ENCODE results near the gene SKAP1.
"Not testable (repeated sequence)": the region's sequence is repeated elsewhere in the genome, so short reads cannot be mapped to it uniquely, and the experiment has no call there.

The SKAP1 gene

DNA sequence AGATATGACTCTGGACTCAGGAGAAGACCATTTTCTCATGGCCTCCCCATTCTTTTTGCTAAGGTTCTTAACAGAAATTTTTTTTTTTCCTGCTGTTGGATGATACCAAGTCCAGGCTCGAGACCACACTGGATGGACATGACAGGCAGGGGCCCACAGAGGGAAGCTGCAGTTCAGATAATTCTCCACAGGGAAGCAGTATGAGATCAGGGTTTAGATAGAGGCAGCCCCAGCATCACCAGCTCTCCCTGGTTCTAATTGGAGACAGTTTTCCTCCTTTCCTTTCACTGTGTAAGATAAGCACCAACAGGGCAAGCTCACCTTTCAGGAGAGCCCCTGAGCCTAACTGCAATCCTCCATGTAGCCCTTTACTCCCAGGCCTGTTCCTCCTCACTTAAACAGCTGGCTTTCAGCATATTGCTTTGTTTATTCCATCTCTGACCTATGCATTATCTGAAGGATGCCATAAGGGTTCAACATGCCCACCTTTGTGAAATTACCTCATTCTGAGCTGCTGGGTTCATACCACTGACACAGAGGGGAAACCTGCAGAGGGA, 214.4 kb downstream of the SKAP1 start:
- no peak for DNase-seq (ENCODE audit: low read depth in 2 of 2, low spot score in 1 of 2)

DNA sequence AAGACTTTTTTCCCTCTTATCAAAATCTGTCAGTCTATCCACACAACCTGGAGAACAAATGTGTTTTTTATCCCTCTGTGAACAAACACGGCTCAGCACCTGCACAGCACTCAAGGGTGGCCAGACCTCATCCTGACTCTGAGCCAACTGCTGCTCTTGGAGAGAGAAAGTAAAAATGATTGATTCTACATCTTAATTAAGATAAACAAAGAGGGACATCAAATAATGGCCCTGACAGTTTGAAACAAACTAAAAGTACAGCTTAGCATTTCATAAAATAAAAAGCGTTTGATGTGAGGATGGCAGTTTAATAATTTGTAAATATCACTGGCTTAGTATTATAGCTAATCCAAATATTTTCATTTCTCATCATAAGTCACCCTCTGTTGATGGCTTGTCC, 216.2 kb downstream of the SKAP1 start:
- DNase-seq (ENCODE audit: low read depth in 2 of 2, low spot score in 1 of 2): no peak

GRCh38 chr17:48211787-48212186, 218.2 kb downstream of the SKAP1 start:
- no peak for DNase-seq (ENCODE audit: low read depth in 2 of 2, low spot score in 1 of 2)

- no peak for DNase-seq (ENCODE audit: low read depth in 2 of 2, low spot score in 1 of 2)
These were observed 219.0 kb downstream of the SKAP1 start for GRCh38 chr17:48211011-48211410.

DNA sequence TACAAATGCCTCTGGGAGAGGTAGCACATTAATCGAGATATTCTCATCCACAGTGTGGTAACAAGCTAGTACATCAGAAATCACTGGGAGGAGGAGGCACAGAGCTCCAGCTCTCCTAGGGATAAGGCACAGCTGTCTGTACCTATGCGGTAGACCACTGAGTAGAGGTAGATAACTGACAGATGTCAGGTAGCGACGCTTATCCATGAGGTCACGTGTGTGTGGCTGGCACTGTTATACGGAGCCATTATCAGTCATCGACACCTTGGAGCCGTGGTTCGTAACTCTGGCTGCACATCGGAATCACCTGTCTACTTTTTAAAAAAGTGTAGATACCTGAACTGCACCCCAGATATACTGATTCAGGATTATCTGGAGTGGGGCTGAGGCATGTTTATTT, 220.0 kb downstream of the SKAP1 start:
- no peak for DNase-seq (ENCODE audit: low read depth in 2 of 2, low spot score in 1 of 2)

GRCh38 chr17:48207776-48208544, 222.1 kb downstream of the SKAP1 start:
- DNase-seq (ENCODE audit: low read depth in 2 of 2, low spot score in 1 of 2): no peak

DNA sequence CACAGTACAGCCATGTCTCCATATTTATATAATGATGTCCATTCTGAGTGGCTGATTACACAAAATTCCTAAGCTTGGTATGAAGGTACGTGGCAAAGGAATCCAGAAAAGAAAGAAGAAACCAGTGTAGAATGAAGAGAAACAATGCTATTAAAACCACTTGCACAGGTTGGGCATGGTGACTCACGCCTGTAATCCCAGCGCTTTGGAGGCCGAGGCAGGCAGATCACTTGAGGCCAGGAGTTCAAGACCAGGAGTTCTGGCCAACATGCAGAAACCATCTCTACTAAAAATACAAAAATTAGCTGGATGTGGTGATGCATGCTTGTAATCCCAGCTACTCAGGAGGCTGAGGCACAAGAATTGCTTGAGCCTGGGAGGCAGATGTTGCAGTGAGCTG, 223.0 kb downstream of the SKAP1 start:
- not testable (repeated sequence) for DNase-seq (ENCODE audit: low read depth in 2 of 2, low spot score in 1 of 2)

GRCh38 chr17:48202959-48203358, 227.1 kb downstream of the SKAP1 start:
- DNase-seq (ENCODE audit: low read depth in 2 of 2, low spot score in 1 of 2): no peak

DNA sequence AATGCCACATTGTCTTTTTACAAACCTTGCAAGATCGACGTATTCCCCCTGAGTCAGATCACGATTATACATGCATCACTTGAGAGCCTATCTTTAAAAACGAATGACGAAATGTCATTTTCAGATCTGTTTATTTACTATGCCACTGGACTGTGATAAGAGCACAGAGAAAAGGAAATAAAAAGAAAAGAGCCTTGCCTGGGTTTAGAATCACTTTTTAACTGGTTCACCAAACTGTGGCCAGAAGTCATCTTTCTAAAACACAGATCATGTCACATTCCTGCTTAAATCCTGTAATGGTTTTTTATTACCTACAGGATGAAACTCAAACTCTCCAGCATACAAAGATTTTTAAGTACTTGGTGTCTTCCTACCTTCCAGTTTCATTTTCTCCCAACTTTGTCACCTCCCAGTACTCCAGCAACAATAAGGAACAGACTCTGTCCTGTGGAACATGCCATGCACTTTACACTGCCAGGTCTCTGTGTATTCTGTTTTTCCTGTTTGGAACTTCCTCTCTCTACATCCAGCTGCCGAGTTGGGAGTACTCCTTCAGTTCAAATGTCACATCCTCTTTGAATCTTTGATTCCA, 231.0 kb downstream of the SKAP1 start:
- no peak for DNase-seq (ENCODE audit: low read depth in 2 of 2, low spot score in 1 of 2)

DNA sequence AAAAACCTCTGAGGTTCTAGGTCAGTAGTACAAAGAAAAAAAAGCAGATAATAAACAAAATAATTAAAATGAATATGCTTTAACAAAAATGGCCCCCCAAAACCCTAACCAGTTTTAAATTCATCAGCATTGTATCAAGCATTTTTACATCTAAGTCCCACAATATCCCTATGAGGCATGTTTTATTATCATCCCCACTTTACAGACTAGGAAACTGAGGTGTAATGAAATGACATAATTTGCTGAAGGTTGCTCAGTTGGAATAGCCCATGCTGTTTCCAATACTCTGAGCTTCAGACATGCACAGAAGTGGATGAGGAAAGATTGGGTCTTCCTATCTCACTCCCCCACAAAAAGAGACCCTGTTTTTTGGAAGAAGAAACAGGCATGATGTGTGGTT, 234.1 kb downstream of the SKAP1 start:
- DNase-seq (ENCODE audit: low read depth in 2 of 2, low spot score in 1 of 2): no peak

DNA sequence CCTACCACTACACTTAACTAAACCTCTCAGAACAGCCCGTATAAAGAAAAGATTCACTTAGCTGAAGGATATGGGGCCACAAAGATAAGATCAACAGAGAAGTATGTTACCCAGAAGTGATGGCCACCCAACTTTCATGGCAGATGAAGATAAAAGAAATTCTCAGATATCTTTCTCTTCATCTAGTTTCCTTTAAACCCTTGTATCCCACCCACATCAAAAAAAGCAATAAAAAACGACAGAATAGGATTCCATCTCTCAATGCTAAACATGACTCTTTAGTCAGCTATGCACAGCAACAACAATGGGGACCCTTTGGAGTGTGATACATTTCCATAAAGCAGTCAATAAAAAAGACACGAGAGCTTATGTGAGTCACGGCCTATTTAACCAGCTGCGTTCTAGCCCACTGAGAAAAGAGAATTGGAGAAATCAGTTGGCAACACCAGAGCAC, 235.9 kb downstream of the SKAP1 start:
- DNase-seq (ENCODE audit: low read depth in 2 of 2, low spot score in 1 of 2): no peak

DNA sequence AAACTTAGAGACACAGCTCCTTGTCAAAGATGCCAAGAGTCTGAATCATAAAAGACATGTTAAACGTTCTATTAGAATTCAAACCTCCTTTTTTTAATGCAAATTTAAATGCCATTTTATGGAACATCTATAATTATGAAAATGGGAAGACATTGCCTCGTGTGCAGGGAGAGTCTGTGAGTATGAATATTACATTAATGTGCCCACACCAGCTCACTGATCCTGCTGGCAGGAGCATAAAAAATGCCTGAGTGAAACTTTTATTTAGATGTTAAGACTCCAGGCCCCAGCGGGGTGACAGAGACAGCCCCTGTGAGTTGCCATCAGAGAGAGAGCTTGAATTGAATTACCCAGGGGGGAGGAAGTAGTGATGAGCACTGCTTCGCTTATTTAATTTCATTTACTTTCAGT, 237.7 kb downstream of the SKAP1 start:
- DNase-seq (ENCODE audit: low read depth in 2 of 2, low spot score in 1 of 2): no peak

GRCh38 chr17:48191362-48191761, 238.7 kb downstream of the SKAP1 start:
- no peak for DNase-seq (ENCODE audit: low read depth in 2 of 2, low spot score in 1 of 2)

DNA sequence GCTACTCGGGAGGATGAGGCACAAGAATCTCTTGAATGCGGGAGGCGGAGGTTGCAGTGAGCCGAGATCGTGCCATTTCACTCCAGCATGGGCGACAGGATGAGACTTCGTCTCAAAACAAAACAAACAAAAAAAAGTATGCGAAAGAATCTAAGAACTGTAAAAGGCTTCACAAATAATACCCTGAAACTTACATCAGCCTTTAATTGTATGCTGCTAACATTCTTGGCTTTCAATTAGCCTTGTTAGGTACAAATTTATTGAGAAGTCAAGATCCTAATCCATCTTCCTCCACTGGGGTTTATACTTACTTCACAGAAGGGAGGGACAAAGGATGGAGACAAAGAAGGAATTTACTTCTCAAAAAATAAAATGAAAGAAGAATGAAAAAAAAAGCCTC, 239.1 kb downstream of the SKAP1 start:
- no peak for DNase-seq (ENCODE audit: low read depth in 2 of 2, low spot score in 1 of 2)

DNA sequence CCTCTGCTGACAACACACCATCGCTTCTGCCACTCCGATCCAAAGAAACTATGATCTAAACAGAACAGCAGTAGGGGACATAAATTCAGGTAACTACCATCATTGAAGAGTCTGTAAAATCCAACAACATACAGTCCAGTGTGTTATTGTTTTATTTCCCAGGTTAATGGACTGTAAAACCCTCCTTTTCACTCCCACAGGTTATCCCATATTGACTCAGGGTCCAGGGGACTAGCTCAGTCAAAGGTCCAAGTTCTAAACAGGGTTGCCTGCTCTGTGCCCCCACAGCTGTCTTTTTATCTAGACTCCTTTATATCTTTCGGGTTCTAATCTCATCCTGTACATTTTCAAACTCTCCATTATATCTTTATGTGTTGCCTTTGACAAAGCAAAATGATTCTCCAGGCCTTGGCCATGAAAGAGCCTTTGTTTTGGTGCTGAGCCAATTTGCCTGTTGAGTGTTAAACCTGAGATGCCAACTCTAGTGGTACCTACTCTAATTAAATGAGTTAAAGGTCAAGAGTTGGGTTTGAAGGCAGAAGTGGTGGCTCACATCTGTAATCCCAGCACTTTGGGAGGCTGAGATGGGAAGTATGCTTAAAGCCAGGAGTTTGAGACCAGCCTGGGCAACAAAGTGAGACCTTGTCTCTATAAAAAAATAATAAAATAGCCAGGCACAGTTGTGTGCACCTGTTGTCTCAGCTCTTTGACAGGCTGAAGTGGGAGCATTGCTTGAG, 242.0 kb downstream of the SKAP1 start:
- DNase-seq (ENCODE audit: low read depth in 2 of 2, low spot score in 1 of 2): no peak

- DNase-seq (ENCODE audit: low read depth in 2 of 2, low spot score in 1 of 2): not testable (repeated sequence)
These were observed 243.7 kb downstream of the SKAP1 start for GRCh38 chr17:48186317-48186716.

DNA sequence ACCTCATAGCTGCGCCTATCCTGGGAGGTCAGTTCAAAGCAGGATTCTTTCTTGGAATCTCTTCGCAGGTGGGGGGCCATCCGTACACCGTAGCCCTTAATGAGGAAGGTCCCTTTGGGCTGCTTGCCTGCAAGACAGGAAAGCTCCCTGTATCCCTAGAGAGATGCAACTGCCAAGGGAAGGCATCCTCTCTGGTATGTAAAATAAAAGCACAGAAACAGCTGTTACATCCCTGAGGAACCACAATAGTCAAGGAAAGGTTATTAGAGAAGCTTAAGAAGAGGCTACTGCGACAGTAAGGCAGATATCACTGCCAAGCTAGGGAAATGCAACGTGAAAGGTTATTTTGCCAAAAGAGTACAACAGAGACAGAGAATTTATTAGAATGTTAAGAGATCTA, 245.3 kb downstream of the SKAP1 start:
- DNase-seq (ENCODE audit: low read depth in 2 of 2, low spot score in 1 of 2): no peak

GRCh38 chr17:48181653-48182052, 248.4 kb downstream of the SKAP1 start:
- DNase-seq (ENCODE audit: low read depth in 2 of 2, low spot score in 1 of 2): no peak

GRCh38 chr17:48180842-48181629, 249.0 kb downstream of the SKAP1 start:
- no peak for DNase-seq (ENCODE audit: low read depth in 2 of 2, low spot score in 1 of 2)

DNA sequence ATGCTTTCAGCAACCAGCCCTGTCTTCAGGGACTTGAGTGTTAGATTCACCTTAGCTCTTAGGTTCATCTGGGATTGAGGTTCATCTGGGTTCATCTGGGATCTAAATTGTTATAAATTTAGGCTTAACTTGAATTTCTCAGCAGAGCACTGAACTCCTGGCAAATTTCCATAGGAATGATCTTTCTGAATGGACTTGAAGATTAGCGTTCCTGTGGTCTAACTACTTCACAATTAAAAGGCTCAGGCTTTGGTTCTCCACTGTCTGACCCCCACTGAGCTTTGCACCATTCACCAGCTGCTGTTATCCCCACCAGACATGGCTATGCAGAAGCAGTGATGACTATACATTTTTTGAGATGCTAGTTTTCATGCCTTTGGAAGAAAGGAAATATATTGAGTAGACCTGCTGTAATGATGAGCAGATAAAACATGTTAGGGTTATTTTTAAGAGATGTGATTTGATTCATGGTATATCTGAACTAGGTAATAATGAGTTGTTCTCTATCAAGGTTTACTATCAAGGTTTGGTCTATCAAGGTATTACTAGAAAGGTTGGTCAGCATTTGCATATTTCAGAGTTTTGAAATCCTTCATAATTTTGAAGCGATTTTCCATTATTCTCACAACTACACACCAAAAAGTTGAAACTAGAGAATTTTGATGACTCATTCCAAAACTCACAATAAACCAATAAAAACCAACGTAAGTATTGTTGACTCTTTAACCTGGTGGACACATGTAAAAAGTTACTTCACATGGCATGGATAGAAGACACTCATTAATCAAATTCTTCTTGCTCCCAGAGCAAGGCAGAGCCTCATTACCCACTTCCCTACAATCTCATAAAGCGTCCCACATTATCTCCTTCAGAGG, 250.7 kb downstream of the SKAP1 start:
- DNase-seq (ENCODE audit: low read depth in 2 of 2, low spot score in 1 of 2): no peak

All from stimulated activated CD8-positive, alpha-beta memory T cell treated with anti-CD3 and anti-CD28 coated beads, Interleukin-4, amount 100 ng/mL, for 4 hours (primary cell).